NCI-H2227 (cell line): ENCODE data around the gene ARHGAP8.

Experiments used
- DNase-seq: peaks from one replicate; lab custom pipeline; 2025; ENCODE audit not compliant: unreplicated experiment; lab: John Stamatoyannopoulos, UW

Gene ARHGAP8

GRCh38 chr22:44801476-44801875 lies 49.1 kb downstream of the ARHGAP8 start:
- DNase-seq, result no peak

- no peak for DNase-seq
Observed at GRCh38 chr22:44802071-44802700, 49.8 kb downstream of the ARHGAP8 start.

GRCh38 chr22:44802956-44803355 lies 50.6 kb downstream of the ARHGAP8 start:
- DNase-seq, result no peak

- DNase-seq, result no peak
Observed at GRCh38 chr22:44804327-44804726, 52.0 kb downstream of the ARHGAP8 start.

GRCh38 chr22:44805711-44806110 lies 53.3 kb downstream of the ARHGAP8 start:
- peak; percentile 4 for DNase-seq

GRCh38 chr22:44807232-44807631 lies 54.9 kb downstream of the ARHGAP8 start:
- DNase-seq, result no peak

GRCh38 chr22:44807915-44808690 lies 55.7 kb downstream of the ARHGAP8 start:
- no peak for DNase-seq

GRCh38 chr22:44809456-44809855 lies 57.1 kb downstream of the ARHGAP8 start:
- DNase-seq, result no peak

- no peak for DNase-seq
Observed at GRCh38 chr22:44811141-44811540, 58.8 kb downstream of the ARHGAP8 start.

GRCh38 chr22:44813416-44813815 lies 61.0 kb downstream of the ARHGAP8 start:
- DNase-seq, result no peak

GRCh38 chr22:44814266-44815098 lies 62.1 kb downstream of the ARHGAP8 start:
- no peak for DNase-seq

- no peak for DNase-seq
Observed at GRCh38 chr22:44815099-44816070, 63.0 kb downstream of the ARHGAP8 start.

GRCh38 chr22:44816141-44816540 lies 63.8 kb downstream of the ARHGAP8 start:
- no peak for DNase-seq

GRCh38 chr22:44818727-44819126 lies 66.4 kb downstream of the ARHGAP8 start:
- no peak for DNase-seq

- no peak for DNase-seq
Observed at GRCh38 chr22:44819966-44820631, 67.7 kb downstream of the ARHGAP8 start.

GRCh38 chr22:44821741-44822475 lies 69.5 kb downstream of the ARHGAP8 start:
- DNase-seq, result no peak

- peak; percentile 38 for DNase-seq
Observed at GRCh38 chr22:44822534-44822933, 70.2 kb downstream of the ARHGAP8 start.

GRCh38 chr22:44823396-44823795 lies 71.0 kb downstream of the ARHGAP8 start:
- DNase-seq, result no peak

- DNase-seq, result no peak
Observed at GRCh38 chr22:44823806-44824205, 71.4 kb downstream of the ARHGAP8 start.
